ENCODE data around the gene SIGLEC11.

GRCh38 chr19:49971991-49972411, 11.0 kb upstream of the SIGLEC11 start:
- TF ChIP-seq CTCF (IDR thresholded peaks at IDR 0.05) (no peak), EP300 (IDR thresholded peaks at IDR 0.05) (no peak), POLR2AphosphoS5 (IDR thresholded peaks at IDR 0.05) (no peak), POLR2A (IDR thresholded peaks at IDR 0.05) (no peak)
